ENCODE results near the gene PGLYRP3. TPM values are rescaled to one million over a fixed set of nuclear protein-coding genes. Genes with fewer than 3 reads are reported as not detected.

PGLYRP3 gene
- total RNA-seq, 6 donors from 2014 or later = not detected

DNA sequence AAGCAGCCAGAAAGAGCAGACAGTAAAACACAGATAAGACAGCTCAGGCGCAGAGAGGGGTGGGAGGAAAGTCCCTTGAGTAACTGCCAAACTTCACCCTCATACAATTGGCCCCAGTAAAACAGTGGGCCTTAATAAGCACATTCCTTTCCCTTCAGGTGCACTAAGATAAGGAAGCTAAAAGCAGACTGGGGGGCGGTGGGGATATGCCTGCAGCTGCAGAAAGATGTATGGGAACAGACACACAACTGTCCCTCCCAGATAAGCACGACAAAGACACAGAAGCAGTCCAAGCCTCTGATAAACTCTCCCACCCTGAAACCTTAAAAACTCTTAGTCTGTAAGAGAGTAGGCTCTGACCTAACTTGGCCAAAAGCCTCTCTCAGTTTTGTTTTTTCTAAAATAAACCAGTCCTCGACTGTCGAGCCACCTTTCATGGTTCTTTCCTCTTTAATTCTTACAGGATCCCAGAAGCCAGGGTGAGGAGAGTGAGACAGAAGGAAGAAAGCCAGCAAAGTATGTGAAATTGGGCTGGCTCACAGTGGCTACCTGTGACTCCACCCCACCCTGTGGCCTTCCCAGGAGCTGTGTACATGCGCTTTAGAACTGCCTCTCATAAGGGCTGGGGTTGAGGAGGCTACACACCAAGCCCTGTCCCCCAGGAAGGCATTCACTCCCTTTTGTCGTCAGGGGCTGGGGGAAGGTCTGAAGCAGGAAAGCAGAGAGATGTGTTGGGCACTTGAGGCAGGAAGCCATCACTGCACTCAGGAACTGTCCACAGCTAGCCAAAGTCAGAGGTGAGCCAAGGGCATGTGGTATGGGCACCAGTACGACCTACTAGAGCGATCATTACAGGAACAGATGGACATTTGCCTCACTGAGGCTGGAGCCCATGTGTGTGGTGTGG lies 31.3 kb upstream of the PGLYRP3 start:
- WGBS, 2 donors = 34 to 43% methylated on average over 9 of the region's 9 CpGs
- H3K27me3 ChIP-seq = no peaks in the 10 kb centered on the region
- DNase-seq (no peak), ATAC-seq (ENCODE audit: low FRiP score in 2 of 2) (no peak)
- no peak for TF ChIP-seq POLR2A (IDR thresholded peaks at IDR 0.05)
- TF ChIP-seq, protein P1, sequence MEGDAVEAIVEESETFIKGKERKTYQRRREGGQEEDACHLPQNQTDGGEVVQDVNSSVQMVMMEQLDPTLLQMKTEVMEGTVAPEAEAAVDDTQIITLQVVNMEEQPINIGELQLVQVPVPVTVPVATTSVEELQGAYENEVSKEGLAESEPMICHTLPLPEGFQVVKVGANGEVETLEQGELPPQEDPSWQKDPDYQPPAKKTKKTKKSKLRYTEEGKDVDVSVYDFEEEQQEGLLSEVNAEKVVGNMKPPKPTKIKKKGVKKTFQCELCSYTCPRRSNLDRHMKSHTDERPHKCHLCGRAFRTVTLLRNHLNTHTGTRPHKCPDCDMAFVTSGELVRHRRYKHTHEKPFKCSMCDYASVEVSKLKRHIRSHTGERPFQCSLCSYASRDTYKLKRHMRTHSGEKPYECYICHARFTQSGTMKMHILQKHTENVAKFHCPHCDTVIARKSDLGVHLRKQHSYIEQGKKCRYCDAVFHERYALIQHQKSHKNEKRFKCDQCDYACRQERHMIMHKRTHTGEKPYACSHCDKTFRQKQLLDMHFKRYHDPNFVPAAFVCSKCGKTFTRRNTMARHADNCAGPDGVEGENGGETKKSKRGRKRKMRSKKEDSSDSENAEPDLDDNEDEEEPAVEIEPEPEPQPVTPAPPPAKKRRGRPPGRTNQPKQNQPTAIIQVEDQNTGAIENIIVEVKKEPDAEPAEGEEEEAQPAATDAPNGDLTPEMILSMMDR (IDR thresholded peaks at IDR 0.05) = no peak
- TF ChIP-seq POLR2AphosphoS5 (IDR thresholded peaks at IDR 0.05) = no peak
- no peak for TF ChIP-seq EP300 (IDR thresholded peaks at IDR 0.05)
- H3K4me1 ChIP-seq = peaks cover 4 to 25% (median 19%) of the 10 kb centered on the region in 4 donors
- H3K9me3 ChIP-seq = no peaks in the 10 kb centered on the region
- no peak overlapping the region for H3K27ac ChIP-seq
- no peaks in the 10 kb centered on the region for H3K36me3 ChIP-seq
- H3K4me3 ChIP-seq = no peak overlapping the region

DNA sequence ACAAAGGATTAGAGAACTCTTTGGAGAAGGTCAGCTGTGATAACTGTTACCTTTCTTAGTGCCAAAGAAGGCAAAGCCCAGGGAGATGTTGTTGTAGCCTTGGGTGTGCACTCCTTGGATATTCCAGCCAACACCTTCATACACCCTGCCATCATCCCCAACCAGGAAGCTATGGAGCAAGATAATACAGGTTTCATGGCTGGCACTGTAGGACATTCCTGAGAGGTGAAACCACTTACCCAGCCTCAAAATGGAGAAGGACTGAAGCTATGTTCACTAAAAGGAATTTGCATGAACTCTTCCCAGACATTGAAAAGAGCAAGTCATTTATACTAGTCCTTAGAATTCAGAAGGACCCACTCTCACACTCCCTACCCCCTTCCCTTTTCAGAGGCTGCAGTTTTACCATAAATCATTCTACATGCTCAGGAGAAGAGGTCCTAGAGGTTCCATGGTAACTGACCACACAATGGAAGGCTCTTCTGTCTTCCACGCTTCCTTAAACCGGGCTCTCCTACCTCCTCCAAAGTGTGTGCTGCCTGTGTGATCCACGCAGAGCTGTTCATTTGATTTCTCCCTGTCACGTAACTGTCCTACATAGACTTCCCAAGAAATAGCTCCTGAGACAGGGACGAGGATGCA lies 30.4 kb upstream of the PGLYRP3 start:
- no peak for ATAC-seq (ENCODE audit: low FRiP score in 2 of 2)
- Histone ChIP-seq H3K9me3 (no peaks in the 10 kb centered on the region), H3K36me3 (no peaks in the 10 kb centered on the region), H3K27ac (no peak overlapping the region), H3K27me3 (no peaks in the 10 kb centered on the region), H3K4me1 (peaks cover 4 to 25% (median 19%) of the 10 kb centered on the region in 4 donors), H3K4me3 (no peak overlapping the region)
- WGBS, 2 donors = 40 to 49% methylated on average over 5 of the region's 5 CpGs
- no peak for DNase-seq
- TF ChIP-seq EP300 (IDR thresholded peaks at IDR 0.05) (no peak), POLR2AphosphoS5 (IDR thresholded peaks at IDR 0.05) (no peak), POLR2A (IDR thresholded peaks at IDR 0.05) (no peak)
- TF ChIP-seq, protein P1 (IDR thresholded peaks at IDR 0.05) = no peak

DNA sequence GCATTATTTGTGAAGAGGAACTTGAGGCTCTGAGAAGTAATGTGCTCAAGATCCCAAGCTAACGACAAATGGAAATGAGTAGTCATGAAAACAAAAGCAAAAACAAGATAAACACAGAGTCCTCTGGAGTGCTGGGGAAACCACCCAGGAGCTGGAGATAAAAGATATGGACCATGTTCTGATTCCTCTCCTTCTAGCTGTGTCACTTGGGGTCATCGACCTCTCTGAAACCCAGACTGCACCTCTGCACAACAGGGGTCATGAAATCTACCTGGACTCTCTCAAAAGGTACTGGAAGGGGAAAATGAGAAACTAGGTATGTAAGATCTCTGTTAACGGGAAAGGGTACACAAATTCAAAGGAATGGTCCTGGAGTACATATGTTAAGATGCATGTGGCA lies 29.4 kb upstream of the PGLYRP3 start:
- Histone ChIP-seq H3K27me3 (no peaks in the 10 kb centered on the region), H3K9me3 (no peaks in the 10 kb centered on the region), H3K27ac (no peak overlapping the region), H3K4me3 (no peak overlapping the region), H3K36me3 (no peaks in the 10 kb centered on the region), H3K4me1 (peaks cover 4 to 25% (median 19%) of the 10 kb centered on the region in 4 donors)
- TF ChIP-seq POLR2AphosphoS5 (IDR thresholded peaks at IDR 0.05) (no peak), POLR2A (IDR thresholded peaks at IDR 0.05) (no peak), EP300 (IDR thresholded peaks at IDR 0.05) (no peak)
- TF ChIP-seq, protein P1 (IDR thresholded peaks at IDR 0.05) = no peak
- WGBS, 2 donors = 73 to 74% methylated on average over 3 of the region's 3 CpGs
- no peak for DNase-seq
- no peak for ATAC-seq (ENCODE audit: low FRiP score in 2 of 2)

DNA sequence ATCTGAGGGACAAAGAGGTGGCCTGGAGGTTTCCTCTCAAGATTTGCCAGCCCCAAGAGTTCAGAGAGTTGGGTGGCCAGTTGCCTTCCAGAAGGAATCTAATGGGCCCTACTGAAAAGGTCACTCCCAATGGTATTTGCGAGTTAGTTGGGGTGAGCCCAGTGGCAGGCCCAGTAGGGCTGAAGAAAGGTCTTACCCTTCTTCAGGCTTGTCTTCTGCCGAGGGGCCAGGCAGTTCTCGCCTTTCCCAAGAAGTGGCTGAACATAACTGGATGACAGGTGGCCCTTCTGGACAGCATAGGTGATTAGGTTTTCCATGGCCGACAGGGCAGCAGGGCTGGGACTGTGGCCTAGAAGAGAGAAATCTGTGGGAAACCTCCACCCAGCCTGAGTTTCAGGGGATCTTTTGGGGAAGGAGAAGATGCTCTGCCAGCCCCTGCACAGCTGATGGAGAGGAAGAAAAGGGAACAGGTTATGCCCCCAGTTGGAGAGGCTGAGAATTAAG lies 28.7 kb upstream of the PGLYRP3 start:
- no peak for DNase-seq

More for the DNA sequence above, 28.7 kb upstream of the PGLYRP3 start:
- Histone ChIP-seq H3K9me3 (no peaks in the 10 kb centered on the region), H3K27ac (no peak overlapping the region), H3K27me3 (no peaks in the 10 kb centered on the region), H3K4me1 (peaks cover 4 to 23% (median 19%) of the 10 kb centered on the region in 4 donors), H3K4me3 (no peak overlapping the region), H3K36me3 (no peaks in the 10 kb centered on the region)
- no peak for ATAC-seq (ENCODE audit: low FRiP score in 2 of 2)
- 83 to 96% methylated on average over 4 of the region's 4 CpGs for WGBS, 2 donors
- TF ChIP-seq EP300 (IDR thresholded peaks at IDR 0.05) (no peak), POLR2A (IDR thresholded peaks at IDR 0.05) (no peak), POLR2AphosphoS5 (IDR thresholded peaks at IDR 0.05) (no peak)
- TF ChIP-seq, protein P1 (IDR thresholded peaks at IDR 0.05) = no peak

Measured in upper lobe of left lung (tissue), 6 donors.